Activated CD4-positive, alpha-beta T cell treated with anti-CD3 and anti-CD28 coated beads, Interleukin-2, amount 10 ng/mL, durations not matched to agents 7 days and 5 days (primary cell): ENCODE results near the gene BPIFB4. TPM values are rescaled to one million over a fixed set of nuclear protein-coding genes. Genes with fewer than 3 reads are reported as not detected.

Source experiments
- CTCF ChIA-PET: fragments of 350-600 bp; sonication (Branson Sonifier 250); formaldehyde crosslinking; loops from one replicate; lab custom pipeline; 2021; ENCODE audit warnings: antibody characterized with exemption; lab: Charles Lee
- POLR2A ChIA-PET: fragments of 350-600 bp; sonication (Branson Sonifier 250); formaldehyde crosslinking; loops from one replicate; lab custom pipeline; 2021; ENCODE audit warnings: antibody characterized with exemption; lab: Charles Lee
- DNase-seq: peaks from one replicate; pipeline ENCODE4 v3.0.0-alpha.2; 2020
- H3K27ac Mint-ChIP-seq: one replicate; pipeline ENCODE4 v1.8.0; 2021; ENCODE audit warnings: mild to moderate bottlenecking, moderate library complexity, mixed read lengths
- H3K27me3 Mint-ChIP-seq: one replicate; pipeline ENCODE4 v1.8.0; 2021; ENCODE audit warnings: mixed read lengths
- H3K36me3 Mint-ChIP-seq: one replicate; pipeline ENCODE4 v1.8.0; 2021; ENCODE audit warnings: low read depth, mixed read lengths
- H3K4me1 Mint-ChIP-seq: one replicate; pipeline ENCODE4 v1.8.0; 2021; ENCODE audit warnings: mixed read lengths
- H3K4me3 Mint-ChIP-seq: one replicate; pipeline ENCODE4 v1.8.0; 2021; ENCODE audit warnings: mild to moderate bottlenecking, moderate library complexity, mixed read lengths
- H3K9me3 Mint-ChIP-seq: one replicate; pipeline ENCODE4 v1.8.0; 2021; ENCODE audit warnings: mixed read lengths
- total RNA-seq, 2 experiments: library from RNA; stranded (reverse); gene quantifications; one replicate each; pipeline ENCODE4 v1.2.3, GENCODE V29; 2021

BPIFB4 gene
- total RNA-seq, 2 experiments from 2014 or later: not detected

- Mint-ChIP-seq H3K27me3 (no peaks in the 10 kb centered on the region), H3K4me3 (no peak overlapping the region), H3K36me3 (no peaks in the 10 kb centered on the region), H3K9me3 (no peaks in the 10 kb centered on the region), H3K4me1 (no peaks in the 10 kb centered on the region), H3K27ac (no peak overlapping the region)
- CTCF ChIA-PET: no interaction called here
- POLR2A ChIA-PET: no interaction called here
- no peak for DNase-seq
These were observed 54.0 kb downstream of the BPIFB4 start for GRCh38 chr20:33133373-33133941.

DNA sequence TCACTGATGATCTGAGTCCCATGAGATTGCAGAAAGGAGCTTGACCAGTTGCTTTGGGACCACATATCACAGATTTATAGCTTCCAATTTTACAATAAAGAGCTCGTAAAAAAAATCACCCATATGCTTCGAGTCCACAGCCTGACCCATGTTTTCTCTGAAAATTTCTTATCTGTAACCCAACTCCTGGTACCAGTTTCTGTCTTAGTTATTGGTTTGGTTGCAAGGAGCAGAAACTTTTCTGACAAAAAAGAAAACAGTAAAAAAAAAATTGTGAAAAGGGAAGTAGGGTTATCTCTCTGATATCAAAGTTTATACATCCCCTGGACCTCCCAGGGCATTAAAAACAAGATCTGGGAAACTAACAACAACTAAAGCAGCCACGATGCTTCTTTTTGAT, 57.8 kb downstream of the BPIFB4 start:
- H3K27me3 Mint-ChIP-seq: peaks cover 6% of the 10 kb centered on the region
- CTCF ChIA-PET: interaction anchor here (0.6 to 1.5 kb wide), 2 partner anchors 13 to 245 kb away, joined by 4 to 5 read pairs; no protein-coding TSS in a partner anchor
- DNase-seq: no peak
- no peaks in the 10 kb centered on the region for H3K36me3 Mint-ChIP-seq
- no peaks in the 10 kb centered on the region for H3K9me3 Mint-ChIP-seq
- POLR2A ChIA-PET: no interaction called here
- H3K4me3 Mint-ChIP-seq: no peak overlapping the region
- H3K27ac Mint-ChIP-seq: no peak overlapping the region
- H3K4me1 Mint-ChIP-seq: no peaks in the 10 kb centered on the region

- Mint-ChIP-seq H3K27me3 (peaks cover 25% of the 10 kb centered on the region), H3K36me3 (no peaks in the 10 kb centered on the region), H3K4me1 (no peaks in the 10 kb centered on the region), H3K9me3 (no peaks in the 10 kb centered on the region), H3K27ac (no peak overlapping the region), H3K4me3 (no peak overlapping the region)
- ChIA-PET POLR2A (no interaction called here), CTCF (interaction anchor here (0.6 kb wide), 1 partner anchor 92 kb away, joined by 6 read pairs; no protein-coding TSS in a partner anchor)
- no peak for DNase-seq
These were observed 60.0 kb downstream of the BPIFB4 start for GRCh38 chr20:33139467-33139866.

DNA sequence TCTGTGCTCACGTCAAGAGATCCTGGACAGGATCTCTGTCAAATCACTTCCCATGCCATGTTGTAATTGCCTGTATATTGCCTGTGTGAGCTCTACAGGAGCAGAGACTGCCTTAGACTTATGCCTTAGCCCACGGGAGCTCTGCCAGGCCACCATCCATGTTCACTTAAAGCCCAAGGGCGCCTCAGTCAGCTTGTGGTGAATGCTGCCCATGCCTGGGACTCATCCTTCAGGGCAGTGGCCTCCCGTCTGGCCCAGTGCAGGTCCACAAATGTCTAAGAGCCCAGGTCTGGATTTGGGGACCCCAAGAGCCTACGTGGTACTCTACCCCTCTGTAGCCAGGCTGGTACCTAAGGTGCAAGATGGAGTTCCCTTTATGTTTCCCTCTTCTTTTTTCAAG, 66.1 kb downstream of the BPIFB4 start:
- Mint-ChIP-seq H3K27ac (no peak overlapping the region), H3K36me3 (no peaks in the 10 kb centered on the region), H3K9me3 (no peaks in the 10 kb centered on the region), H3K4me3 (no peak overlapping the region), H3K4me1 (no peaks in the 10 kb centered on the region), H3K27me3 (peaks cover 38% of the 10 kb centered on the region)
- no peak for DNase-seq
- ChIA-PET CTCF (no interaction called here), POLR2A (no interaction called here)

GRCh38 chr20:33147299-33147698, 67.9 kb downstream of the BPIFB4 start:
- no peak overlapping the region for H3K4me3 Mint-ChIP-seq
- no peaks in the 10 kb centered on the region for H3K36me3 Mint-ChIP-seq
- CTCF ChIA-PET: no interaction called here

DNA sequence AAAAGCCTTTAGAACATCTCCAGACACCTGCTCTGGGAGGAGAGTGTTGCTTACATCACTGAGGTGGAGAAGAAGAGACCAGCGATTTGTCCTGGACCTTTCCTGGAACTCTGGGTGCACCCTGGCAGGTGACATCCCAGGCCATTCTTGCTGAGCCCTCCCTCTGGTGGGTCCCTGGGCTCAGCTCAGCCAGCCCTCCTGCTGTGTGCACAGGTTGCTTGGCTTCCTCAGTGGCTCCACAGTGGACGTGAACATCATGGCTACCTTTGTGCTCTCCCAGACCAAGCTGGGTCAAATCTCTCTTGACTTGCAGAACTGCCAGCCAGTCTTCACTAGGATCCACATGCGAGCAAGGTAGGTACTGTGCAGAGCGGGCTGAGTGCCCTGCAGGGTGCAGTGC, 68.6 kb downstream of the BPIFB4 start:
- no peaks in the 10 kb centered on the region for H3K9me3 Mint-ChIP-seq
- H3K27ac Mint-ChIP-seq: no peak overlapping the region
- H3K4me3 Mint-ChIP-seq: no peak overlapping the region
- no peak for DNase-seq
- POLR2A ChIA-PET: no interaction called here
- peaks cover 38% of the 10 kb centered on the region for H3K27me3 Mint-ChIP-seq
- no peaks in the 10 kb centered on the region for H3K36me3 Mint-ChIP-seq
- no peaks in the 10 kb centered on the region for H3K4me1 Mint-ChIP-seq
- CTCF ChIA-PET: no interaction called here

More at GRCh38 chr20:33147299-33147698, 67.9 kb downstream of the BPIFB4 start:
- no peak overlapping the region for H3K27ac Mint-ChIP-seq
- POLR2A ChIA-PET: no interaction called here
- no peaks in the 10 kb centered on the region for H3K4me1 Mint-ChIP-seq
- DNase-seq: no peak
- H3K9me3 Mint-ChIP-seq: no peaks in the 10 kb centered on the region
- H3K27me3 Mint-ChIP-seq: peaks cover 41% of the 10 kb centered on the region

- DNase-seq: no peak
- Mint-ChIP-seq H3K27me3 (peaks cover 22% of the 10 kb centered on the region), H3K9me3 (no peaks in the 10 kb centered on the region), H3K4me1 (no peaks in the 10 kb centered on the region), H3K27ac (no peak overlapping the region), H3K4me3 (no peak overlapping the region), H3K36me3 (no peaks in the 10 kb centered on the region)
- ChIA-PET POLR2A (no interaction called here), CTCF (no interaction called here)
These were observed 74.8 kb downstream of the BPIFB4 start for GRCh38 chr20:33154252-33154651.

DNA sequence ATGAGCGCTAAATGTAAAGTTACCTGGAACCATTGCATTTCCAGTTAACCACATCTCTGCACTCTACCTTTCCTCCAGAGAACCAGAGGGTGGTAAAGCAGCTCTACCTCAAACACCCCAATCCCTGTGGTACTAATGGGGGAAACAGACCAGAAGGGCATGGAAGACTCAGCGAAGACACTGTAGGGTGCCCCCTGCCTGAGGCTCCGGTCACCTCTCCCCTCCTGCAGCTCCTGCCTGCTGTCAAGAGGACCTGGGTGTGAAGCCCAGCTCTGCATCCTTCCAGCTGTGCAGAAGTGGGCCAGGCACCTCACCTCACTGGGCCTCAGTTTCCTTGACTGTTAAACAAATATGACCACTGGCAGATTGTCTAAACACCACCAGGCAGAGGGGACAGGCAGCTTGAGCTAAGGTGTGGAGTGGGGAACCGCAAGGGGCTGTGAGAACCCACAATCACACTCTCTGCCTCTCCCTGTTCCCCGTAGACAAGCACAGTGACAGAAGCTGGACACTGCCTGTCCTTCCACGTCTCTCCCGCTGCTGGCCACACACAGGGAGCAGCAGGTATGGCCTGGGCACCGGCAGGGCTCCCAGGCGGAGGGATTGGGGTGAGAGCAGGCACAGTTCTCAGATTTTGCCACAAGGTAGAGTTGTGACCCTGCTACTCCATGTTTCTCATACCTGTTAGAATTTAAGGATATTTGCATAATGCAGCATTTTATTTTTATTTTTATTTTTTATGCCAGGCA, 79.4 kb downstream of the BPIFB4 start:
- Mint-ChIP-seq H3K27me3 (peaks cover 3% of the 10 kb centered on the region), H3K4me3 (no peak overlapping the region), H3K27ac (no peak overlapping the region), H3K4me1 (no peaks in the 10 kb centered on the region), H3K36me3 (no peaks in the 10 kb centered on the region), H3K9me3 (no peaks in the 10 kb centered on the region)
- POLR2A ChIA-PET: no interaction called here
- DNase-seq: no peak
- CTCF ChIA-PET: no interaction called here

- Mint-ChIP-seq H3K4me1 (no peaks in the 10 kb centered on the region), H3K27me3 (no peaks in the 10 kb centered on the region), H3K36me3 (no peaks in the 10 kb centered on the region), H3K9me3 (no peaks in the 10 kb centered on the region), H3K4me3 (no peak overlapping the region), H3K27ac (no peak overlapping the region)
- no peak for DNase-seq
- POLR2A ChIA-PET: no interaction called here
- CTCF ChIA-PET: no interaction called here
These were observed 80.3 kb downstream of the BPIFB4 start for GRCh38 chr20:33159713-33160112.

DNA sequence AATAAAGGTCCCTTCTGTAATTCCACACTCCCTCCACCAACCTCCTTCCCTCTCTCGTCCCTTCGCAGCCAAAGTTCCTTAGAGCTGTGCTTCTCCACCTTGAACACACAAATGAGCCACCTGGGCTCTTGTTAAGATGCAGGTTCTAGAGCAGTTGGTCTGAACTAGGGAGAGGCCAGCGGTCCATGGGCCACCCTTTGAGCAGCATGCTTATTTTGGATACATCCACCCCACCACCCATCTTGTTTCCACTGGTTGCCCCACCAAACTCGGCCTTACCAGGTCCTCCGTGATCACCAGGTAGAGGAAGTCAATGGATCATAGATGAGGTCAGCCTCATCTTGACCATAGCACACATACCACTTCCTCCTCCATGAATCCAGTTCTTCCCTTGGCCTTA, 81.2 kb downstream of the BPIFB4 start:
- H3K4me1 Mint-ChIP-seq: no peaks in the 10 kb centered on the region
- DNase-seq: no peak
- no peak overlapping the region for H3K27ac Mint-ChIP-seq
- H3K27me3 Mint-ChIP-seq: no peaks in the 10 kb centered on the region
- CTCF ChIA-PET: no interaction called here
- H3K4me3 Mint-ChIP-seq: no peak overlapping the region
- H3K9me3 Mint-ChIP-seq: no peaks in the 10 kb centered on the region
- no peaks in the 10 kb centered on the region for H3K36me3 Mint-ChIP-seq
- POLR2A ChIA-PET: no interaction called here

Other genes starting within 250 kb of the BPIFB4 start
- 1 to 10 TPM in 1 of 2 experiments, under 1 TPM in 1; 0.94 to 1.2 TPM for gene EFCAB8, start 220.7 kb upstream of the BPIFB4 start, total RNA-seq
- not detected for gene SUN5, start 75.2 kb upstream of the BPIFB4 start, total RNA-seq
- not detected for gene BPIFB2, start 71.9 kb upstream of the BPIFB4 start, total RNA-seq
- not detected for gene BPIFB6, start 48.0 kb upstream of the BPIFB4 start, total RNA-seq
- gene BPIFB3, start 25.7 kb upstream of the BPIFB4 start, total RNA-seq: not detected
- not detected for gene BPIFA2, start 88.5 kb downstream of the BPIFB4 start, total RNA-seq
- not detected for gene BPIFA3, start 137.7 kb downstream of the BPIFB4 start, total RNA-seq
- not detected for gene BPIFA1, start 156.4 kb downstream of the BPIFB4 start, total RNA-seq
- not detected for gene BPIFB1, start 203.6 kb downstream of the BPIFB4 start, total RNA-seq